KMS-11 (cell line): ENCODE data around the gene PHKG1.
"Not testable (repeated sequence)": the region's sequence is repeated elsewhere in the genome, so short reads cannot be mapped to it uniquely, and the experiment has no call there.

ENCODE experiments used
- H2AFZ ChIP-seq: fragments of 200-600 bp; sonication (generic); 2 replicates; pipeline ENCODE4 v1.6.1; 2016; ENCODE audit warnings: antibody characterized with exemption, mixed run types, low read depth
- H3K27ac ChIP-seq: fragments of 200-600 bp; sonication (generic); 2 replicates; pipeline ENCODE4 v1.6.1; 2016; ENCODE audit warnings: mild to moderate bottlenecking, mixed run types
- H3K27me3 ChIP-seq: fragments of 200-600 bp; sonication (generic); 2 replicates; pipeline ENCODE4 v1.6.1; 2017; ENCODE audit warnings: mild to moderate bottlenecking, low read depth, mixed run types, moderate library complexity; ENCODE audit not compliant: insufficient read depth
- H3K36me3 ChIP-seq: fragments of 200-600 bp; sonication (generic); 2 replicates; pipeline ENCODE4 v1.6.1; 2017; ENCODE audit warnings: mild to moderate bottlenecking, mixed run types; ENCODE audit not compliant: insufficient read depth
- H3K4me1 ChIP-seq: fragments of 200-600 bp; sonication (generic); 2 replicates; pipeline ENCODE4 v1.6.1; 2016; ENCODE audit warnings: mild to moderate bottlenecking, low read depth, mixed run types; ENCODE audit not compliant: poor library complexity, severe bottlenecking
- H3K4me2 ChIP-seq: fragments of 200-600 bp; sonication (generic); 2 replicates; pipeline ENCODE4 v1.7.0; 2016; ENCODE audit warnings: mild to moderate bottlenecking, mixed run types
- H3K4me3 ChIP-seq: fragments of 200-600 bp; sonication (generic); IDR thresholded peaks from 2 replicates; pipeline ENCODE4 v1.6.1; 2017; ENCODE audit warnings: low read depth, low read length, mixed read lengths; ENCODE audit not compliant: insufficient read depth
- H3K79me2 ChIP-seq: fragments of 200-600 bp; sonication (generic); 2 replicates; pipeline ENCODE4 v1.6.1; 2016; ENCODE audit warnings: low read depth, mixed run types; ENCODE audit not compliant: insufficient read depth
- H3K9ac ChIP-seq: fragments of 200-600 bp; sonication (generic); 2 replicates; pipeline ENCODE4 v1.6.1; 2016; ENCODE audit warnings: mild to moderate bottlenecking, mixed run types
- H4K20me1 ChIP-seq: fragments of 200-600 bp; sonication (generic); 2 replicates; pipeline ENCODE4 v1.6.1; 2016; ENCODE audit warnings: mild to moderate bottlenecking, mixed run types; ENCODE audit not compliant: insufficient read depth
- CTCF ChIP-seq: fragments of 200-600 bp; sonication (generic); conservative IDR thresholded peaks from 2 replicates; pipeline ENCODE4 v1.6.1; 2017; ENCODE audit warnings: low read depth, mild to moderate bottlenecking, antibody characterized with exemption, low read length, moderate library complexity, mixed read lengths

PHKG1 gene

GRCh38 chr7:56087445-56087844 is 5.3 kb downstream of the PHKG1 start:
- no peak for TF ChIP-seq CTCF
- Histone ChIP-seq H3K9ac (no peak overlapping the region), H4K20me1 (no peaks in the 10 kb centered on the region), H3K27ac (no peak overlapping the region), H3K4me3 (no peak overlapping the region), H2AFZ (no peak overlapping the region), H3K4me1 (no peaks in the 10 kb centered on the region), H3K27me3 (no peaks in the 10 kb centered on the region), H3K4me2 (no peak overlapping the region), H3K36me3 (no peaks in the 10 kb centered on the region), H3K79me2 (no peaks in the 10 kb centered on the region)

DNA sequence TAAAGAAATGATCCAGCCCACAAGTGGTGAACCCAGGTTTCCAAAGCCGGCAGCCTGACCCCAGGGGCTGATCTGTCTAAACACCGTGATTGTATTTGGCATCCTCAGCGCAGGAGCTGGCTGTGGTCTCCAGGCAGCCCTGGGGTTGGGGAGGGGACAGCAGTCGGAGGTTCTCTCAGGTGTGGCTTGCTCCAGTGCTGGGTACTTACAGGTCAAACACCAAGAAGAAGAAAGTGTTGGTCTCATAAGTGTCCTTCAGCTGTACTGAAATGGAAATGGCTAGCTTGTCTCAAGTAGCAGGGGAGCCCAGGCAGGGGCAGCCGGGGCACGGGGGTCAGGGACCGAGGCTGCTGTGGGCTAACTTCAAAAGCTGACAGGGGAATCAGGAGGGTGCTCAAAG is 6.0 kb downstream of the PHKG1 start:
- Histone ChIP-seq H3K36me3 (no peaks in the 10 kb centered on the region), H3K79me2 (no peaks in the 10 kb centered on the region), H3K27me3 (no peaks in the 10 kb centered on the region), H3K4me2 (no peak overlapping the region), H4K20me1 (no peaks in the 10 kb centered on the region), H3K27ac (no peak overlapping the region), H3K4me3 (no peak overlapping the region), H3K4me1 (no peaks in the 10 kb centered on the region), H3K9ac (no peak overlapping the region), H2AFZ (no peak overlapping the region)
- no peak for TF ChIP-seq CTCF

GRCh38 chr7:56083150-56083785 is 9.5 kb downstream of the PHKG1 start:
- no peaks in the 10 kb centered on the region for H4K20me1 ChIP-seq
- H3K4me3 ChIP-seq, result no peak overlapping the region
- no peak overlapping the region for H2AFZ ChIP-seq
- H3K79me2 ChIP-seq, result no peaks in the 10 kb centered on the region
- no peak for TF ChIP-seq CTCF
- no peaks in the 10 kb centered on the region for H3K27me3 ChIP-seq
- peaks cover 5% of the 10 kb centered on the region for H3K4me1 ChIP-seq
- H3K4me2 ChIP-seq, result no peak overlapping the region
- H3K36me3 ChIP-seq, result no peaks in the 10 kb centered on the region
- no peak overlapping the region for H3K9ac ChIP-seq
- no peak overlapping the region for H3K27ac ChIP-seq

- Histone ChIP-seq H4K20me1 (no peaks in the 10 kb centered on the region), H3K4me3 (no peak overlapping the region), H2AFZ (no peak overlapping the region), H3K4me1 (peaks cover 5% of the 10 kb centered on the region), H3K27me3 (no peaks in the 10 kb centered on the region), H3K79me2 (no peaks in the 10 kb centered on the region), H3K36me3 (no peaks in the 10 kb centered on the region), H3K9ac (no peak overlapping the region), H3K27ac (no peak overlapping the region), H3K4me2 (no peak overlapping the region)
- no peak for TF ChIP-seq CTCF
Measured at GRCh38 chr7:56081626-56082340, 11.0 kb downstream of the PHKG1 start.

GRCh38 chr7:56080726-56081435 is 11.9 kb downstream of the PHKG1 start:
- not testable (repeated sequence) for H3K4me1 ChIP-seq, H3K27ac ChIP-seq, H2AFZ ChIP-seq, H3K9ac ChIP-seq, H3K79me2 ChIP-seq, H3K4me3 ChIP-seq, H3K36me3 ChIP-seq, H3K4me2 ChIP-seq, H4K20me1 ChIP-seq, H3K27me3 ChIP-seq
